Inferior parietal cortex (tissue), 1 donor: ENCODE data around the gene GRAMD2B.
"Not testable (repeated sequence)": the region's sequence is repeated elsewhere in the genome, so short reads cannot be mapped to it uniquely, and the experiment has no call there.

Source experiments
- DNase-seq: peaks from one replicate; pipeline ENCODE4 v3.0.0-alpha.2; 2016; ENCODE audit errors: extremely low spot score

Gene GRAMD2B, protein sequence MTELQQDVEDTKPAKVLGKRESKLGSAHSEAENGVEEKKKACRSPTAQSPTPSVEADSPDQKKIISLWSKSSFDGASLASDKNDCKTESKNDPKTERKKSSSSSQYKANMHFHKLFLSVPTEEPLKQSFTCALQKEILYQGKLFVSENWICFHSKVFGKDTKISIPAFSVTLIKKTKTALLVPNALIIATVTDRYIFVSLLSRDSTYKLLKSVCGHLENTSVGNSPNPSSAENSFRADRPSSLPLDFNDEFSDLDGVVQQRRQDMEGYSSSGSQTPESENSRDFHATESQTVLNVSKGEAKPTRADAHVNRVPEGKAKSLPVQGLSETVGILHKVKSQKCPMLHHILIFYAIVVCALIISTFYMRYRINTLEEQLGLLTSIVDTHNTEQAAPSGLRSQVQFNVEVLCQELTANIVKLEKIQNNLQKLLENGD

DNA sequence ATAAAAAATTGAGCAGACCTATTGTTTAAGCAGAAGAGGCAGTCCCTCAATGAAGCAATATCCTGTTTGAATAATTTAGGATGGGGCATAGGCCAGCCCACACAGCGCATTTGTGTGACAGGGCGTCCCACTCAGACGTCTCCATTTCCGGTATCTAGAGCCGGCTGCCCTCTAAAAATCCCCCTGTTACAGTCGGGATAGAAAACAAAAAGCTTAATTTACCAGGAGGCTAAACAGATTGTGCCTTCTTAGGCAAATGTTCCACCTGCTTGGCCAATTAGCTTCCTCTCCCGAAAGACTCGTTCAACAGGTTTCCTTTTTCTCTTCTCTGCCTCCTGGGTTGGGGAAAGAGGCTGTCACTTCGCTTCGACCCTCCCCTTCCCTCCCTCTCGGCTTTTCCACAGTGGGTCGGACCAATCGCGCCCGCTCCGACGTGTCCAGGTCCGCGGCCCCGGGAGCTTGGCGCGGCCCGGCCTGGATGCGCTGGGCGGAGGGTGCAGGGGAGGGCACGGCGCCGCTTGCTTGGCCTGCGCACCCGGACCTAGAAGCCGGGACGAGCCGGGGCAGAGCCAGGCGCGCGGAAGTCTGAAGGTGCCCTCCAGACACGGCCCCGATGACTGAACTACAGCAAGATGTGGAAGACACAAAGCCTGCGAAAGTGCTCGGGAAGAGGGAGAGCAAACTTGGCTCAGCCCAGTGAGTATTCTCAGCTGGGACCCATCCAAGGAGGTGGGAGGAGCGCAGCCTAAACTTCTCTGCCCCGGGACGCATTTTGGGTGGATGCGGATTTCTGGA, at the start of gene GRAMD2B:
TSS of gene GRAMD2B (plus strand) at position 416 of the 795 bp plus-strand sequence. CDS start at position 614, 198 bp downstream.
- peak; percentile 72 for DNase-seq

DNA sequence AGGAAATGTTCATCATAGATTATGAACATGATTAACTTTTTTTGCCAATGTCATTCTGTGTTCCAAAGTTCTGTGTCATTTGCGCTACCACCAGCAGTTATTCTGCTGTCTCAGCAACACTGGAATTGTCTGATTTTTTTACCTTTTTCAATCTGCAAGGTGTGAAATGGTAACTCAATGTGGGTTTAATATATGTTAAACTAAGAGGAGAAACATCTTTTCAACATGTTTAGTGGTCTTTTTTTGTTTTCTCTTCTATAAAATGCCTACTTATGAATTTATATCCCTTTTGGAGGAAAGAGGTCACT, 49.1 kb upstream of the GRAMD2B start:
- no peak for DNase-seq

DNA sequence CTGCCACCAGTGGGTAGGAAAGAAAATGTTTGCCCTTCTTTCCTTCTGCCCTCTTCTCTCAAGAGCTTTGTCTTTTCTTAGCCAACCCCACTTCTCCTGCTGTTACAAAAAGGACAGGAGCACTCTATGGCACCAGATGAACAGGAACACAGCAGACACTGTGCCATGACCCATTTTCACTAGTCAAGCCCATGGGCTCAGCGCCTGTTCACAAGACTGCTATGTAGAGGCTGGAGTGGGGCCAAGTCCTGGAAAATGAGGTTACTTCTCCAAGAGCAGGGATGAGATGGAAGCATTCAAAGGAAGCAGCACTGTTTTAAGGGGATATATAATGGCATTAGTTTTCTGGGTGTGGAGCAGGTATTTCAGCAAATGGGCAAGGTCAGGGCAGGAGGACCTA, 46.8 kb upstream of the GRAMD2B start:
- peak; percentile 33 for DNase-seq

DNA sequence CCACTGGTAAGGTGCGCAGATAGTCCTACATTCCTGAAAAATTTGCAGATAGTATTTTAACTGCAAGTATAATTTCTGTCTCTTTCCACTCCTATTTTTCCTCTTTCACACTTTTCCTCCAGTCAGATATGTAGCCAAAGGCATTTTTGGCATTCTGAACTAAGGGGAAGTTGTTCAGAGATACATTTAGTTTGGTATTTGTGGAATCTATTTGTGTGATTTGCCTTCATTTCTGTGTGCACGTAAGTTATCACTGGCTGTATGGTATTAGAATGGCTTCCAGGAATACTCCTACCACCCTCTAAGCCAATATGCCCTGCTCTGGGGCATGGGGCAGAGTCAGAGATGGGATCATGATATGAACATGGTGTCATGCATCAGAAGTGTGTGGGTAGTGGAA, 45.8 kb upstream of the GRAMD2B start:
- DNase-seq, result no peak

DNA sequence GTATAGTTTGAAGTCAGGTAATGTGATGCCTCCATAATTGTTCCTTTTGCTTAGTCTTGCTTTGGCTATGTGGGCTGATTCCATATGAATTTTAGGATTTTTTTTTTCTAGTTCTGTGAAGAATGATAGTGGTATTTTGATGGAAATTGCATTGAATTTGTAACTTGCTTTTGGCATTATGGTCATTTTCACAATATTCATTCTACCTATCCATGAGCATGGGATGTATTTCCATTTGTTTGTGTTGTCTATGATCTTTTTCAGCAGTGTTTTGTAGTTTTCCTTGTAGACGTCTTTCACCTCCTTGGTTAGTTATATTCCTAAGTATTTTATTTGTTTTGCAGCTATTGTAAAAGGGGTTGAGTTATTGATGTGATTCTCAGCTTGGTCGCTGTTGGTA, 42.9 kb upstream of the GRAMD2B start:
- not testable (repeated sequence) for DNase-seq

DNA sequence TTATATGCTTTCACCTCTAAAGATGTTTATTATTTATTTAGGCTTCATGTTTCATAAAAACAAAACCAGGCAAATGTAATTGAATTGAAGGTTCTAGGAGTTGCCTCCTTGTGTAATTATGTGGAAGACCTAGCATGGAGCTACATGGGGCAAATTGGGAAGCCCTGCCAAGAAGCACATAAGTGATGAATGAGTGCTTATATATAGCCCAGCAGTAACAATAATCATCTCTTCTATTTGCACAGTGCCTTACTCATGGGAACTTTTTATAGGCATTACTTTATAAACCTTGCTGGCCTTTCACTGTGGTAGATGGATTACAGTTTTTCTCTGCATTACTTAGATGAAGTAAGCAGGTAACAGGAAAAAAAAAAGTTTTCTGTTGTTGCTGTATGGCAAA, 40.0 kb upstream of the GRAMD2B start:
- DNase-seq, result no peak

DNA sequence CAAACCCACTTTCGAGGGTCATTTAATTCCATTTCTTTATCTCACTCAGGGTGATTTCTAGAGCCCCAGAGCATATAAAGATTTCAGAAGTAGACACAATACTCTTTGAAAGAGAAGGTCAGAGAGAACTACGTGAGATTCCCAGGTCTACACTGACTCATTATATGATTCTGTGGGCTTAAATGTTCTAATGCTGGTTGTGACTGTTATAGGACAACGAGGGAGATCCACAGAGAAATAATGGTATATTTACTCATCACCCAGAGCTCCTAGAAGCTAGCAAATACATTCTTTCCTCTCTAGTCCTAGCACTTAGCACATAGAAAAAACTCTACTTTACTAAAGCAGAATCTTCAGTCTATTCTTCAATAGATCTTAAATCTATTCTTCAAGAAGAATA, 39.4 kb upstream of the GRAMD2B start:
- DNase-seq, result no peak

DNA sequence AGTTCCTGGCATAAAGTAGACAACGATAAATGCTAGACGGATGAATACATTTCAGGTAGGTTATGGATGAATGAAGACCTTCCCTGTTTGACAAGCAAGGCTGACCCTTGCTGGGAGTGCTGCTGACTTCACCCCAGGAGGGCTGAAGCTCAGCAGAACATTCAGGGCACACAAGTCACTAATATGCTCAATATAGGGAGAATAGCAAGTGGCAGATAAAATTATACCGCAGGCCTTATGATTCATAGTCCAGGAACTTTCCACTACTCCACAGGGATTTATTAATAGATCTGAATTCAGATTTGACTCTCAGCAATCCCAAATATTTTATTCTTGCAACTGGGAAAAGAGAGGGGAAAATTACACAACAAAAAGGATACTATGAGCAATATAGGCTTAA, 38.2 kb upstream of the GRAMD2B start:
- no peak for DNase-seq

DNA sequence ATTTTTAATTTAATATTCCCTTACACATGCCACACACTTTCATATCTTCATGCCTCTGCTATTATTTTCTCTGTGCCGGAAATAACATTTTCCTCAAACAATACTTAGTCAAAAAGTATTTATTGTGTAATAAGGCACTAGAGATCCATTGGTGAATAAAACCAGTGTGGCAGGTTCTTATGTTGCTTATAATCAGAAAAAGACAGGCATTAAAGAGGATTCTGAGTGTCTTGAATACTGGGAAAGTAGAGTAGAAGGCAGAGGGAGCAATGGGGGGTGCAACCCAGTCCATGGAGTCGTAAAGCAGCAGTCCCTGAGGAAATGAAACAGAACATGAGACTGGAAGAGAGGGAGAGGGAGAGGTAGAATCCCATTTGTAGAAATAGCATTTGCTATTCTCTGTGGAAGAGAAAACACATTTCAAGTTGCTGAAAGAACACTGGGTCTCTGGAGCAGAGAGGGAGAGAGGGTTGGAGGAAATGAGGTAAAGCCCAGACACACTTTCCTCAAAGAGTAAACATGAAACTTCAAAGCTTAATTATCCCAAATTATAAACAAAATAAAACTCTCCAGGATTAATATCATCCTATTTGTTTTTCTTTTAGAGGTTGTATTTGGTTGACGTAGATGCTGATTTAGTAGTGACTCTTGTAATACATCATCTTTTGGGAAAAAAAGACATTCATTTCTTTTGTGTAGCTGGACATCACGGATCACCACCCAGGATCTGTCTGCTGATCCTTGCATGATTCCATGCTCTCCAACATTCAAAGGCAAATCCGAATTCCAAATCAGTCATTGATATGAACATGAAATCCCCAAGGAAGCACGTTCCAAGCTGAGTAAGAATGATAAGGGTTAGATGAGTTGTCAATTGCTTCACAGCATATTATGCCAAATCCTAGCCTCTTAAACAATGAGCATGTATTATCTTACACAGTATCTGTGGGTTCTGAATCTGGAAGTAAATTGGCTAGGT, 37.4 kb upstream of the GRAMD2B start:
- no peak for DNase-seq

DNA sequence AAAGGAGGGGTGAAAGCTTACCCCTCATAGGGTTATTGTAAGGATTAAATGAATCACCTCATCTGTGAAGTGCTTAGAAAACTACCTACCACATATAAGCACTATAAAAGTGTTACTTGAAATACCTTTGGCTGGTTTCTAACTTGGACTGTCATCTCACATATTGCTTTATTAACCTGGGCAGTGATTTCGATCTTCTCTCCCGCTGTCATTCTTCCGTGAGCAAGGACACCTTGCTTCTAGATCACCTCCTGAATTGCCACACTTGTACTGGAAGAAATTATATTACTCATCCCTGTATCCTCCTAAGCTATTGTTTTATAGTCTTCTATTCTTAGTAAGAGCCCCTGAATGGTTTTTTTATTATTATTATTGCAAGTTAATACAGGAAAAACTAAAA, 34.0 kb upstream of the GRAMD2B start:
- DNase-seq, result no peak

DNA sequence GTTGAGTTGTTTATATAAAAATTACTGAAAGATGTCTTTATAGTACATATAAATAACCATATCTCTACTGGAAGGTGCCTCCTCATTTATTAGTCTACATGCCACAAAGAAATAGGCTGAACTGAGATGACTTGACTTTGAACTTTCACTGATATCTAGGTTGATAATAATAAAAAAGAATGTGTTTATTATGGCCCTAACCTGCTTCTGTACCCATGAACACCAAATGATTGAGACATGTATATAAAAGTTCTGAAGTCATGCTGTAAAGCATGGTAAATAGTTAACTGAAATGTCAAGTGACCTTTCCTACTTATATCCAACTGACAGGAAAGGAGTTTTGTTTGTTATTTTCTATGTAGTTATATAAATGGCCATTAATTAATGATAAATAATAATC, 33.2 kb upstream of the GRAMD2B start:
- DNase-seq, result no peak

DNA sequence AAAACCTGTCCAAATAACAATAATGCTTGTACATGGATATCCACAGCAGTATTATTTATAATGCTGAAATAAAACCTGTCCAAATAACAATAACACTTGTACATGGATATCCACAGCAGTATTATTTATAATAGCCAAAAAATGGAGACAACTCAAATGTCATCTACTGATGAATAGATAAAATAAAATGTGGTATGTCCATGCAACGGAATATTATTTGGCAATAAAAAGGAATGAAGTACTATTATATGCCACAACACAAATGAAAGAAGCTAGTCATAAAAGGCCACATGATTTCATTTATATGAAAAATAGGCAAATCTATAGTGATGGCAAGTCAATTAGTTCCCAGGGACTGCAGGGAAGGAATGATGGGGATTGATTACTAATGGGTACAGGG, 31.8 kb upstream of the GRAMD2B start:
- no peak for DNase-seq

DNA sequence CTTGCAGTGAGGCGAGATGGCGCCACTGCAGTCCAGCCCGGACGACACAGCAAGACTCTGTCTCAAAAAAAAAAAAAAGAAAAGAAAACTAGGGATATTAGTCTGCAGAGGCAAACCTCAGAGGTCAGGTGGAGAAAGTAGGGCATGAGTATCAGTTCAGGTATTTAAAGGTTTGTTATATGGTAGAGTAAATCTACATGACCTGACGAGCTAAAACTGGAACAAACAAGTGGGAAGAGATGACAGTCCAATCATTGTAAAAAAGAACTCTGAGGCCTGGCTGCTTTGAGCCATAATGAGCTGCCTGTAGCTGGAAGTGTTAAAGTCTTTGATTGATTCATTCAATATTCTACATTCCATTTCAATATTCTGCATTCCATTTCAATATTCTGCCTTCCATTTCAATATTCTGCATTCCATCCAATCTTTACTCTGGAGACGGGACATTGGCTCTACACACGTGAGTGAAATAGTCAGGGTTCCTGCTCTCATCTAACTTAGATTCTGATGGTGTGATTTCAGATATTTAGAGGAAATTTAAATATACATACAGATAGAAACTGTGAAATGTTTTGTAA, 28.9 kb upstream of the GRAMD2B start:
- DNase-seq, result no peak

DNA sequence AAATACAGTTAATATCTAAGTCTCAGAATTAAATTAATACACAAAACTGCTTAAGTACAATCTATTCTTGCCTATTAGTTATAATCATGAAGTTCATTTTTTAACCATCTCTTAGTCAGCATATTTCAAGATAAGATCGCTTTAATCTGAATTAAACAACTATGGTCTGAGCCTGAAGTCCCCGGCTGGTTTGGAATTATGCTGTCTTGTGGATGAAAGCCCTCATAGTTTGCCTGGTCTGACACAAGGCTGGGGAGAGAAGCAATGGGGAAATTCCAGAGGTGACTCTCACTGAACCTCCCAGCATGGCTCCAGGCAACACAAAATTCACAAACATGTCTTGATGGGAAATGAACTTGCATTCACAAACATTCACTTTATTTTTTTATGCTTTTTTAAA, 28.0 kb upstream of the GRAMD2B start:
- DNase-seq, result no peak

DNA sequence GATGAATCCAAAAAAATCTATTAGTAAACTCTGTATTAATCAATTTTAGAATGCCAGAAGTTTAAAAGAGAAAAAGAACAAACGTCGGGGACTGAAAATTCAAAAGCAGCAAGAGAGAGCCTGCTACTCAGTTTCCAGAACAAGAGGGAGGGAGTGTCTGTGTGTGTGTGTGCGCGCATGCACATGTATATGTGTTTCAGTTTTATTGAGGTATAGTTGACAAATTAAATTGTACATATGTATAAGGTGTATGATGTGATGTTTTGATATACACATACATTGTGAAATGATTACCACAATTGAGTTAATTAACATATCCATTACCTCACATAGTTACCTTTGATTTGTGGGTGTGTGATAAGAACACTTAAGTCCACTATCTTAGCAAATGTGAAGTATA, 27.6 kb upstream of the GRAMD2B start:
- no peak for DNase-seq

DNA sequence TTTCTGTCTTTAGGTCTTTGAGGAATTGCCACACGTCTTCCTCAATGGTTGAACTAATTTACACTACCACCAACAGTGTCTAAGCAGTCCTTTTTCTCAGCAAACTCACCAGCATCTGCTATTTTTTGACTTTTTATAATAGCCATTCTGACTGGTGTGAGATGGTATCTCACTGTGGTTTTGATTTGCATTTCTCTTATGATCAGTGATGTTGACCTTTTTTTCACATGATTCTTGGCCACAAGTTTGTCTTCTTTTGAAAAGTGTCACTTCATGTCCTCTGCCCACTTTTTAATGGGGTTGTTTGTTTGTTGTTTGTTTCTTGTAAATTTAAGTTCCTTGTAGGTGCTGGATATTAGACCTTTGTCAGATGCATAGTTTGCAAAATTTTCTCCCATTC, 26.5 kb upstream of the GRAMD2B start:
- not testable (repeated sequence) for DNase-seq

DNA sequence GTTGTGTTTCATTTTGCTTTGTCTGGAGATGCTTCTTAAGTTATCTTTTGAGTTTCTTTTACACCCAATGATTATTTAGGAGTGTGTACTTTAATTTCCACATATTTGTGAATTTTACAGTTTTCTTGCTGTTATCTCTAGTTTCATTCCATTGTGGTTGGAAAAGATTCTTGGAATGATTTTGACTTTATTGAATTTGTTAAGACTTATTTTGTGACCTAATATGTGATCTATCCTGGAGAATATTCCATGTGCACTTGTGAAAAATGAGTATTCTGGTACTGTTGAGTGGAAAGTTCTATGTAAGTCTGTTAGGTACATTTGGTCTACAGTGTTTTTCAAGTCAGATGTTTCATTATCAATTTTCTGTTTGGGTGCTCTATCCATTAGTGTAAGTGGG, 24.4 kb upstream of the GRAMD2B start:
- DNase-seq, result no peak

DNA sequence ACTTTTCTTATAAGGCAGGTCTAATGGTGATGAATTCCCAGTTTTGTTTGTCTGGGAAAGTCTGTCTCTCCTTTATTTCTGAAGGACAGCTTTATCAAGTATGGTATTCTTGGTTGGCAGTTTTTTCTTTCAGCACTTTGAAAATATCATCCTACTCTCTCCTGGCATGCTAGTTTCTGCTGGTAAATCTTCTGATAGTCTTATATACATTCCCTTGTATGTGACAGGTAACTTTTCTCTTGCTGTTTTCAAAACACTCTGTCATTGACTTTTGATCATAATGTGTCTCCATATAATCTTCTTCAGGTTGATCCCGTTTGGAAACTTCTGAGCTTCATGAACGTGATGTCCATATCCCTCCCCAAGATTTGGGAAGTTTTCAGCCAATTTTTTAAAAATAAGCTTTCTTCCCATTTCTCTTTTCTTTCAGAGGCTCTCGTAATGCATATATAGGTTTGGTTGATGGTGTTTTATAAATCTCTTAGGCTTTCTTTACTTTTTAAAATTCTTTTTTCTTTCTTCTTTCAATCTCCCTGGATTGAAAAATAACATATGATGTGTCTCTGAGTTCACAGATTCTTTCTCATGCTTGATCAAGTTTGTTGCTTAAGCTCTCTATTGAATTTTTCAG, 22.5 kb upstream of the GRAMD2B start:
- DNase-seq, result no peak

DNA sequence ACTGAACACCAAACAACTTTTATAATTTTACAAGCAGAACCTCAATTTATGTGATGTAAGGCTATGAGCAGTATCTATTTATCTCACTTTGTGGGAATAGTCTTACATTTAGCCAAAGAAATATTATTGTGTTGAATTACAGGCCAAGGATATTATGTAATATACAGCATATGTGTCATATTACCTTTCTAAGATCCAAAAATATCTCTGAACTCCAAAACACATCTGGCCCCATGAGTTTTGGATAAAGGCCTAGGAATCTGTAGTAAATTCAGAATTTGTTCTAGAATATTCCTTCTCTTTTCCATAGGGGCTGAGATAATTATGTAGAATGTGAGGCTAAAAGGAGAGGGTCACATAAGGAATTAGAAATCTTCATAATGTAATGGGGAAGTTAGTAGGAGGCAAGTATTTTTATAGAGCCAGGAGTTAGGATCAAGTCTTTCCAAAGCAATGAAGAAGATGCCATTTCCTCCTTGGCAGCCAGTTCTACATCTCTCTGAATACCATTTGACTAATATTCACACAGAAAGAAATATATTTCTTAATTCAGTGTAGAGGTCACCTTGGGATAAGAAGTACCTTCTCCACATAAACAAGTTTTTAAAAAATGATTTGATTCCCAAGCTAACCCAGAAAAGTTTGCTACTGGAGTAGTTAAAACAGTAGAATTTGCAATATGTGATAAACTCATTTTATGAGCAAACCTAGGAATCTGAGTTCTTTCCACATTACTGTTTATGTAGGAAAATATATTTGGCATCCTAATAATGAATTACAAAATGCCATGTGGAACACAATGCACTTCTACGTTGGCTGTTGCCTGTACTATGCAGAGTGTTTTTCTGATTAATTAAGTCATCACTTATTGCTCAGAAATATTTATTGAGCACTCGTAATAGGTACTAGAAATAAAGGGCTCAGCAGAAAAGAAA, 20.3 kb upstream of the GRAMD2B start:
- no peak for DNase-seq

DNA sequence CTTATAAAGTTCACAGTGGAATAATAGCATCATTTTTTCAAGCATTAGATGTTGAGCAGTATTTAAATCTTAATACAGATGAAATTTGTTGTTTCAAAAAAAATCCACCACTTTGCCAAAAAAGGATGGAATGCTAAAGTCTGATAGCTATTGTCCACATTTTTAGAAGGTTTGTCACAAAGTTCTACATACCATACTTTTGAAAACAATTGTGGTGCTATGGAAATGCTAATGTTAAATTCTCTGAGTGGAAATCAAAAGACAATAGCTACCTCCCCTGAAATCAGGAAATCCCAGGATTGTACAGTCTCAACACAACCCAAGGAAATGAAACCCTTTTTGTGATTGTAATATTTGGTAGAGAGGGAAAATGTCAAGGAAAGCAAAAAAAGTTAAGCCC, 19.3 kb upstream of the GRAMD2B start:
- no peak for DNase-seq
